Gastrocnemius medialis (tissue), 4 donors: ENCODE measurements around the gene NNAT. TPM values are rescaled to one million over a fixed set of nuclear protein-coding genes. Genes with fewer than 3 reads are reported as not detected.
"Not testable (repeated sequence)": the region's sequence is repeated elsewhere in the genome, so short reads cannot be mapped to it uniquely, and the experiment has no call there.

Experiments used
- ATAC-seq, 2 donors: fragments of 150-250 bp; one replicate each; pipeline ENCODE4 v1.9.1; 2016
- DNase-seq, 2 donors: peaks; one replicate each; pipeline ENCODE4 v3.0.0-alpha.2; 2019
- H3K27ac ChIP-seq, 4 donors: fragments of 200-600 bp; sonication (generic); 1 replicate in 1 of 4; 2 replicates in 3 of 4; pipeline ENCODE4 v1.5.1; 2016 to 2018; ENCODE audit warnings: mild to moderate bottlenecking in 2 of 4, moderate library complexity in 1 of 4
- H3K27me3 ChIP-seq, 3 donors: fragments of 200-600 bp; sonication (generic) in 2 of 3; 1 replicate in 1 of 3; 2 replicates in 2 of 3; pipeline versions ENCODE4 v1.5.1 to v1.6.0; 2016 to 2019; ENCODE audit warnings: mild to moderate bottlenecking in 1 of 3, moderate library complexity in 1 of 3
- H3K36me3 ChIP-seq, 2 donors: fragments of 200-600 bp; sonication (generic) in 1 of 2; one replicate each; pipeline ENCODE4 v1.5.1; 2017 to 2018
- H3K4me1 ChIP-seq, 2 donors: fragments of 200-600 bp; sonication (generic) in 1 of 2; one replicate each; pipeline ENCODE4 v1.5.1; 2016 to 2017; ENCODE audit warnings: mild to moderate bottlenecking in 2 of 2
- H3K4me3 ChIP-seq, 4 donors: fragments of 200-600 bp; sonication (generic) in 3 of 4; 1 replicate in 1 of 4; 2 replicates in 3 of 4; pipeline ENCODE4 v1.5.1; 2016 to 2019; ENCODE audit warnings: mild to moderate bottlenecking in 2 of 4
- H3K9me3 ChIP-seq, 3 donors: fragments of 200-600 bp; sonication (generic) in 2 of 3; 1 replicate in 1 of 3; 2 replicates in 2 of 3; pipeline ENCODE4 v1.5.1; 2016 to 2019
- POLR2A ChIP-seq, 2 donors: fragments of 450-650 bp; IDR thresholded peaks; one replicate each; pipeline ENCODE4 v1.6.1; 2017; ENCODE audit warnings: antibody characterized with exemption in 2 of 2, mild to moderate bottlenecking in 2 of 2, moderate library complexity in 2 of 2
- in situ Hi-C, 4 donors: fragments of 200-750 bp; cut with MboI; loops; one replicate each; pipeline versions ENCODE4 v1.15.0 to v1.8.0; 2017; ENCODE audit warnings: low sequenced_read_pairs in 4 of 4
- intact Hi-C: fragments of 100-400 bp; cut with DNase I; formaldehyde crosslinking; loops from one replicate; pipeline ENCODE4 v1.15.1; 2023; ENCODE audit warnings: low total_unique reads
- total RNA-seq, 4 donors: library from RNA; depleted of rRNA; stranded (reverse); fragments of >200 nt; gene quantifications; one replicate each; pipeline versions ENCODE4 v1.1.0 to v1.2.3, GENCODE V29; 2016
- TF ChIP-seq, protein P1 (sequence below), 5 experiments: fragments of 450-650 bp in 3 of 5; fragments of 200-600 bp in 2 of 5; sonication (generic) in 2 of 5; IDR thresholded peaks in 4 of 5; conservative IDR thresholded peaks in 1 of 5; 1 replicate in 4 of 5; 2 replicates in 1 of 5; pipeline ENCODE4 v1.5.1; 2016 to 2019; ENCODE audit warnings: antibody characterized with exemption in 5 of 5, mild to moderate bottlenecking in 3 of 5, moderate library complexity in 3 of 5

Gene NNAT
- total RNA-seq, 4 donors from 2014 or later: 1.2 to 4.4 (median 2.4) TPM; not detected in 1

DNA sequence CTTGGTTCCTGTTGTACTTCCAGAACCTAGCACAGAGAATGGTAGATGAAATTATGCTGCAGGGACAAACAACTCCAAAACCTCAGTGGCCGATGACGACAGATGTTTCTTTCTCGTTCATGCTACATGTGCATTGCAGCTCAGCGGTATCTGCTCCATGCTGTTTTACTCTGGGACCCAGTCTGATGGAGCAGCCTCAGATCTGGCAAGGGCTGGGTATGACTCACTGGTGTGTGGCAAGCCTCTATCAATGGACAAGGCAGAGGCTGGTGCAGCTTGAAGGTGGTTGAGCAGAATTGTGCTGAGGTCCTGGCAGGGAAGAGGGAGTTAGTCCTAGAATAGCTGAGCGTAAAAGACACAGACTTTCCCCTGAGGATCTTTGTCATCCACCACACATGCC, 17.0 kb downstream of the NNAT start:
- intact Hi-C loops: loop anchor here (10.0 kb wide), 1 partner anchor 593 kb away; no protein-coding TSS in a partner anchor
- no peak for DNase-seq

DNA sequence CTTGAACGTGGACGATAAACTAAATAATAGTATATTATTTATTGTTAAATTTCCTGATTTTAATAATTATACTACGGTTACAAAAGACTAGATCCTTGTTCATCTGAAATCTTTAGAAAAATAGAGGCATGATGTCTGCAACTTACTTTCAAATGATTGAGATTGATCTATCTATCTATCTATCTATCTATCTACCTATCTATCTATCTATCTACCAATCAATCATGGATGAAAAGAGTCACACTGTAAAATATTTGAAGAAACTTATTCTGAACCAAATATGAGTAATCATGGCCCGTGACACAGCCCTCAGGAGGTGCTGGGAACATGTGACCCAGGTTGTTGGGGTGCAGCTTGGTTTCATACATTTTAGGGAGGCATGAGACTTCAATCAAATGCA, 18.4 kb downstream of the NNAT start:
- ATAC-seq (no peak), DNase-seq (no peak)
- in situ Hi-C loops: loop anchor here in 3 of 4 donors (5.0 to 25.0 kb wide), 5 partner anchors 145 to 345 kb away; no protein-coding TSS in a partner anchor
- Histone ChIP-seq H3K27ac (no peak overlapping the region), H3K36me3 (no peaks in the 10 kb centered on the region), H3K4me1 (peaks cover 0 to 7% of the 10 kb centered on the region in 2 donors), H3K27me3 (no peaks in the 10 kb centered on the region), H3K4me3 (no peak overlapping the region), H3K9me3 (no peaks in the 10 kb centered on the region)
- no peak for TF ChIP-seq POLR2A (IDR thresholded peaks at IDR 0.05)
- TF ChIP-seq, protein P1, sequence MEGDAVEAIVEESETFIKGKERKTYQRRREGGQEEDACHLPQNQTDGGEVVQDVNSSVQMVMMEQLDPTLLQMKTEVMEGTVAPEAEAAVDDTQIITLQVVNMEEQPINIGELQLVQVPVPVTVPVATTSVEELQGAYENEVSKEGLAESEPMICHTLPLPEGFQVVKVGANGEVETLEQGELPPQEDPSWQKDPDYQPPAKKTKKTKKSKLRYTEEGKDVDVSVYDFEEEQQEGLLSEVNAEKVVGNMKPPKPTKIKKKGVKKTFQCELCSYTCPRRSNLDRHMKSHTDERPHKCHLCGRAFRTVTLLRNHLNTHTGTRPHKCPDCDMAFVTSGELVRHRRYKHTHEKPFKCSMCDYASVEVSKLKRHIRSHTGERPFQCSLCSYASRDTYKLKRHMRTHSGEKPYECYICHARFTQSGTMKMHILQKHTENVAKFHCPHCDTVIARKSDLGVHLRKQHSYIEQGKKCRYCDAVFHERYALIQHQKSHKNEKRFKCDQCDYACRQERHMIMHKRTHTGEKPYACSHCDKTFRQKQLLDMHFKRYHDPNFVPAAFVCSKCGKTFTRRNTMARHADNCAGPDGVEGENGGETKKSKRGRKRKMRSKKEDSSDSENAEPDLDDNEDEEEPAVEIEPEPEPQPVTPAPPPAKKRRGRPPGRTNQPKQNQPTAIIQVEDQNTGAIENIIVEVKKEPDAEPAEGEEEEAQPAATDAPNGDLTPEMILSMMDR (IDR thresholded peaks at IDR 0.05 in 4 of 5, conservative IDR thresholded peaks at IDR 0.05 in 1 of 5): no peak
- intact Hi-C loops: loop anchor here (10.0 kb wide), 1 partner anchor 595 kb away; no protein-coding TSS in a partner anchor

More for the DNA sequence above, 17.0 kb downstream of the NNAT start:
- in situ Hi-C loops: loop anchor here in 3 of 4 donors (5.0 to 25.0 kb wide), 5 partner anchors 143 to 343 kb away; no protein-coding TSS in a partner anchor
- Histone ChIP-seq H3K9me3 (no peaks in the 10 kb centered on the region), H3K27ac (no peak overlapping the region), H3K27me3 (no peaks in the 10 kb centered on the region), H3K4me1 (peaks cover 0 to 7% of the 10 kb centered on the region in 2 donors), H3K36me3 (no peaks in the 10 kb centered on the region), H3K4me3 (no peak overlapping the region)
- ATAC-seq: no peak
- no peak for TF ChIP-seq POLR2A (IDR thresholded peaks at IDR 0.05)
- TF ChIP-seq, protein P1 (IDR thresholded peaks at IDR 0.05 in 4 of 5, conservative IDR thresholded peaks at IDR 0.05 in 1 of 5): no peak

DNA sequence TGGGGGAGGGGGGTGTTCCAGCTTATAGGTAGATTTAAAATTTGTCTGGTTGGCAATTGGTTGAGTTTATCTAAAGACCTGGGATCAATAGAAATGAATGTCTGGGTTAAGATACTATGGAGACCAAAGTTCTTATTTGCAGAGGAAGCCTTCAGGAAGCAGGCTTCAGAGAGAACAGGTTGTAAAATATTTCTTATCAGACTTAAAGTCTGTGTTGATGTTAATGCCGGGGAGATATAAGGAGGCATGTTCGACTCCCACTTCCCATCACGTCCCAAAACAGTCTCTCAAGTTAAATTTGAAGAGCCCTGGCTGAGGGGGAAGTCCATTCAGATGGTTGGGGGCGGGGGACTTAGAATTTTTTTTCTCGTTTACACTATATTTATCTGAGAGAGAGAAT, 19.0 kb downstream of the NNAT start:
- ATAC-seq (no peak), DNase-seq (no peak)
- Histone ChIP-seq H3K9me3 (no peaks in the 10 kb centered on the region), H3K4me1 (peaks cover 0 to 2% of the 10 kb centered on the region in 2 donors), H3K4me3 (no peak overlapping the region), H3K36me3 (no peaks in the 10 kb centered on the region), H3K27ac (no peak overlapping the region), H3K27me3 (no peaks in the 10 kb centered on the region)
- intact Hi-C loops (no loop called here), in situ Hi-C loops (loop anchor here in 1 of 4 donors (25.0 kb wide), 1 partner anchor 153 kb away; no protein-coding TSS in a partner anchor)
- no peak for TF ChIP-seq POLR2A (IDR thresholded peaks at IDR 0.05)
- TF ChIP-seq, protein P1 (IDR thresholded peaks at IDR 0.05 in 4 of 5, conservative IDR thresholded peaks at IDR 0.05 in 1 of 5): no peak

DNA sequence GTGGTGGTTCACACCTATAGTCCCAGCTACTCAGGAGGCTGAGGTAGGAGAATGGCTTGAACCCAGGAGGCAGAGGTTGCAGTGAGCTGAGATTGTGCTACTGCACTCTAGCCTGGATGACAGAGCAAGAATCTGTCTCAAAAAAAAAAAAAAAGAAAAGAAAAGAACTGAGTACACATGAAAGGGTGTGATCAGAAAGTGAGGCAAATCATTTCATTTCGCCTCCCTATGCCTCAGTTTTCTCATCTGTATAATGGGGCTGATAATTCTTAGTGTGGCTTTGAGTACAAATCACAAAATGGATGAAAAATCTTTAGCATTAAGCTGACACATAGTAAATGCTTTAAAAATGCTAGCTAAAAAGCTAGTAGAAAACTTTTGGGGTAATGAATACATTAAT, 19.8 kb downstream of the NNAT start:
- H3K27me3 ChIP-seq, H3K9me3 ChIP-seq, ATAC-seq, H3K27ac ChIP-seq, H3K4me1 ChIP-seq, H3K36me3 ChIP-seq, H3K4me3 ChIP-seq, DNase-seq, intact Hi-C loops: not testable (repeated sequence)
- in situ Hi-C loops: loop anchor here in 1 of 4 donors (25.0 kb wide), 1 partner anchor 154 kb away; no protein-coding TSS in a partner anchor

DNA sequence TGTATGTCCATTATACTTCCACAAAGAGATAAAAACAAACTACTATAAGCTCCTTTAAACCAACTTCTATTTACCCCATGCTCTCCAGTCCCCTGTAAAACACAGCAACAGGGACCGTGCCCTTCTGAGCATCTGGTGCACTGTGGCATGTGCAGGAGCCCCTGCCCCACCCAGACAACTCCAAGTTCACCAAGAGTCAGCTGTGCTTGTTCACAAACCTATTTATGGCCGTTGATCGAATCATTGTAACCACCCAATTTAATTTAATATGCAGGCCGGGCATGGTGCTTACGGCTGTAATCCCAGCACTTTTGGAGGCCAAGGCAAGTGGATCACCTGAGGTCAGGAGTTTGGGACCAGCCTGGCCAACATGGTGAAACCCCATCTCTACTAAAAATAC, 20.3 kb downstream of the NNAT start:
- intact Hi-C loops (no loop called here), in situ Hi-C loops (loop anchor here in 1 of 4 donors (25.0 kb wide), 1 partner anchor 154 kb away; no protein-coding TSS in a partner anchor)
- DNase-seq: no peak
- no peak overlapping the region for H3K4me3 ChIP-seq
- TF ChIP-seq, protein P1 (IDR thresholded peaks at IDR 0.05 in 4 of 5, conservative IDR thresholded peaks at IDR 0.05 in 1 of 5): no peak
- TF ChIP-seq POLR2A (IDR thresholded peaks at IDR 0.05): no peak
- no peak overlapping the region for H3K27ac ChIP-seq
- no peak for ATAC-seq
- H3K9me3 ChIP-seq: no peaks in the 10 kb centered on the region
- H3K36me3 ChIP-seq: no peaks in the 10 kb centered on the region
- peaks cover 0 to 2% of the 10 kb centered on the region in 2 donors for H3K4me1 ChIP-seq
- no peaks in the 10 kb centered on the region for H3K27me3 ChIP-seq
